MM.1S (cell line): Measurements from ENCODE around the gene MPP7.

Experiments
- DNase-seq: peaks from one replicate; pipeline ENCODE4 v3.0.0-alpha.2; 2015
- H2AFZ ChIP-seq: fragments of 300-600 bp; sonication (generic); 2 replicates; pipeline ENCODE4 v1.6.0; 2016; ENCODE audit warnings: antibody characterized with exemption, low read length
- H3F3A ChIP-seq: fragments of 300-600 bp; sonication (generic); 2 replicates; pipeline ENCODE4 v1.6.1; 2016; ENCODE audit warnings: mild to moderate bottlenecking, antibody characterized with exemption, low read length, moderate library complexity, mixed read lengths; ENCODE audit not compliant: insufficient read depth
- H3K27ac ChIP-seq: fragments of 300-600 bp; sonication (generic); 2 replicates; pipeline ENCODE4 v1.5.1; 2016; ENCODE audit warnings: mild to moderate bottlenecking, low read length
- H3K27me3 ChIP-seq: fragments of 300-600 bp; sonication (generic); replicated peaks from 2 replicates; pipeline ENCODE4 v1.6.0; 2016; ENCODE audit warnings: low read length; ENCODE audit not compliant: insufficient read depth
- H3K36me3 ChIP-seq: fragments of 300-600 bp; sonication (generic); replicated peaks from 2 replicates; pipeline ENCODE4 v1.6.1; 2016; ENCODE audit warnings: mild to moderate bottlenecking, low read length, mixed read lengths; ENCODE audit not compliant: insufficient read depth
- H3K4me1 ChIP-seq: fragments of 300-600 bp; sonication (generic); 2 replicates; pipeline ENCODE4 v1.6.1; 2016; ENCODE audit warnings: low read length, mixed read lengths
- H3K4me2 ChIP-seq: fragments of 300-600 bp; sonication (generic); 2 replicates; pipeline ENCODE4 v1.6.0; 2016; ENCODE audit warnings: low read depth, low read length
- H3K4me3 ChIP-seq: fragments of 300-600 bp; sonication (generic); 2 replicates; pipeline ENCODE4 v1.5.1; 2016; ENCODE audit warnings: low read length, mixed read lengths
- H3K79me2 ChIP-seq: fragments of 300-600 bp; sonication (generic); 2 replicates; pipeline ENCODE4 v1.6.1; 2016; ENCODE audit warnings: mixed run types, low read length, mixed read lengths
- H3K9ac ChIP-seq: fragments of 300-600 bp; sonication (generic); 2 replicates; pipeline ENCODE4 v1.6.1; 2016; ENCODE audit warnings: low read length, mixed read lengths
- H3K9me2 ChIP-seq: fragments of 300-600 bp; sonication (generic); replicated peaks from 2 replicates; pipeline ENCODE4 v1.6.1; 2016; ENCODE audit warnings: mild to moderate bottlenecking, low read length, mixed read lengths; ENCODE audit not compliant: insufficient read depth
- H3K9me3 ChIP-seq: fragments of 300-600 bp; sonication (generic); replicated peaks from 2 replicates; pipeline ENCODE4 v1.6.1; 2016; ENCODE audit warnings: mild to moderate bottlenecking, low read length, mixed read lengths; ENCODE audit not compliant: insufficient read depth
- H4K20me1 ChIP-seq: fragments of 300-600 bp; sonication (generic); 2 replicates; pipeline ENCODE4 v1.6.1; 2016; ENCODE audit warnings: mild to moderate bottlenecking, low read length, moderate library complexity, mixed read lengths; ENCODE audit not compliant: insufficient read depth
- CTCF ChIP-seq: fragments of 300-600 bp; sonication (generic); IDR thresholded peaks from 2 replicates; pipeline ENCODE4 v1.5.1; 2016; ENCODE audit warnings: antibody characterized with exemption, low read length, mixed read lengths
- EZH2 ChIP-seq: fragments of 300-600 bp; sonication (generic); optimal IDR thresholded peaks from 2 replicates; pipeline ENCODE3; 2017; ENCODE audit warnings: low read depth, mild to moderate bottlenecking, antibody characterized with exemption, low read length, mixed read lengths
- EZH2phosphoT487 ChIP-seq: fragments of 300-600 bp; sonication (generic); IDR thresholded peaks from 2 replicates; pipeline ENCODE4 v1.6.1; 2018; ENCODE audit warnings: antibody characterized with exemption, low read length

Gene MPP7

GRCh38 chr10:28253169-28253785, 49.6 kb downstream of the MPP7 start:
- no peaks in the 10 kb centered on the region for H4K20me1 ChIP-seq
- H2AFZ ChIP-seq: no peak overlapping the region
- TF ChIP-seq EZH2 (no peak), EZH2phosphoT487 (no peak), CTCF (no peak)
- no peak overlapping the region for H3K4me2 ChIP-seq
- no peaks in the 10 kb centered on the region for H3K9me2 ChIP-seq
- H3K36me3 ChIP-seq: no peaks in the 10 kb centered on the region
- no peak overlapping the region for H3K27ac ChIP-seq
- H3K27me3 ChIP-seq: no peaks in the 10 kb centered on the region
- no peak overlapping the region for H3K4me3 ChIP-seq
- H3K79me2 ChIP-seq: no peaks in the 10 kb centered on the region
- no peaks in the 10 kb centered on the region for H3K4me1 ChIP-seq
- H3F3A ChIP-seq: no peaks in the 10 kb centered on the region
- no peaks in the 10 kb centered on the region for H3K9me3 ChIP-seq
- no peak overlapping the region for H3K9ac ChIP-seq
- no peak for DNase-seq
